ENCODE measurements around the gene CPLX1. TPM values are rescaled to one million over a fixed set of nuclear protein-coding genes. Genes with fewer than 3 reads are reported as not detected.

CPLX1 gene
- total RNA-seq, 2 donors from 2014 or later: 0.85 to 1.2 TPM

- Histone ChIP-seq H3K4me3 (no peak overlapping the region), H3K27ac (no peak overlapping the region), H3K9me3 (peaks cover 3% of the 10 kb centered on the region), H3K36me3 (peaks cover 30% of the 10 kb centered on the region), H3K27me3 (replicated peaks; ENCODE audit: insufficient read depth) (no peaks in the 10 kb centered on the region), H3K4me1 (ENCODE audit: control insufficient read depth in 1 of 2, low read depth in 2 of 2) (no peaks in the 10 kb centered on the region)
- DNase-seq (ENCODE audit: low spot score): no peak
- ATAC-seq (ENCODE audit: insufficient number of reproducible peaks, low FRiP score, low read depth): no peak
- TF ChIP-seq CTCF (IDR thresholded peaks at IDR 0.05): no peak
These were observed 82.3 kb downstream of the CPLX1 start for GRCh38 chr4:743463-744211.

GRCh38 chr4:742742-743311 is 83.1 kb downstream of the CPLX1 start:
- no peak overlapping the region for H3K27ac ChIP-seq
- peaks cover 27% of the 10 kb centered on the region for H3K36me3 ChIP-seq
- H3K4me1 ChIP-seq (ENCODE audit: control insufficient read depth in 1 of 2, low read depth in 2 of 2): no peaks in the 10 kb centered on the region
- peak; percentile 64 for TF ChIP-seq CTCF (IDR thresholded peaks at IDR 0.05)
- H3K9me3 ChIP-seq: no peaks in the 10 kb centered on the region
- DNase-seq (ENCODE audit: low spot score) (no peak), ATAC-seq (ENCODE audit: insufficient number of reproducible peaks, low FRiP score, low read depth) (no peak)
- no peaks in the 10 kb centered on the region for H3K27me3 ChIP-seq (replicated peaks; ENCODE audit: insufficient read depth)
- no peak overlapping the region for H3K4me3 ChIP-seq

GRCh38 chr4:742096-742741 is 83.7 kb downstream of the CPLX1 start:
- no peak overlapping the region for H3K27ac ChIP-seq
- ATAC-seq (ENCODE audit: insufficient number of reproducible peaks, low FRiP score, low read depth): no peak

GRCh38 chr4:740656-741282 is 85.2 kb downstream of the CPLX1 start:
- Histone ChIP-seq H3K27me3 (replicated peaks; ENCODE audit: insufficient read depth) (no peaks in the 10 kb centered on the region), H3K27ac (no peak overlapping the region), H3K4me3 (no peak overlapping the region), H3K9me3 (no peaks in the 10 kb centered on the region), H3K4me1 (ENCODE audit: control insufficient read depth in 1 of 2, low read depth in 2 of 2) (no peaks in the 10 kb centered on the region), H3K36me3 (peaks cover 41% of the 10 kb centered on the region)
- no peak for TF ChIP-seq CTCF (IDR thresholded peaks at IDR 0.05)
- no peak for ATAC-seq (ENCODE audit: insufficient number of reproducible peaks, low FRiP score, low read depth)
- no peak for DNase-seq (ENCODE audit: low spot score)

More at GRCh38 chr4:742096-742741, 83.7 kb downstream of the CPLX1 start:
- no peak for DNase-seq (ENCODE audit: low spot score)
- Histone ChIP-seq H3K9me3 (no peaks in the 10 kb centered on the region), H3K4me3 (no peak overlapping the region), H3K36me3 (peaks cover 31% of the 10 kb centered on the region), H3K27me3 (replicated peaks; ENCODE audit: insufficient read depth) (no peaks in the 10 kb centered on the region), H3K4me1 (ENCODE audit: control insufficient read depth in 1 of 2, low read depth in 2 of 2) (no peaks in the 10 kb centered on the region)
- TF ChIP-seq CTCF (IDR thresholded peaks at IDR 0.05): no peak

GRCh38 chr4:740011-740410 is 85.9 kb downstream of the CPLX1 start:
- TF ChIP-seq CTCF (IDR thresholded peaks at IDR 0.05): no peak
- no peak overlapping the region for H3K27ac ChIP-seq
- DNase-seq (ENCODE audit: low spot score) (no peak), ATAC-seq (ENCODE audit: insufficient number of reproducible peaks, low FRiP score, low read depth) (no peak)
- no peak overlapping the region for H3K4me3 ChIP-seq
- H3K27me3 ChIP-seq (replicated peaks; ENCODE audit: insufficient read depth): no peaks in the 10 kb centered on the region
- no peaks in the 10 kb centered on the region for H3K4me1 ChIP-seq (ENCODE audit: control insufficient read depth in 1 of 2, low read depth in 2 of 2)
- H3K36me3 ChIP-seq: peaks cover 48% of the 10 kb centered on the region
- no peaks in the 10 kb centered on the region for H3K9me3 ChIP-seq
